NCI-H748 (cell line): ENCODE measurements around the gene ABCD1.
"Not testable (repeated sequence)": the region's sequence is repeated elsewhere in the genome, so short reads cannot be mapped to it uniquely, and the experiment has no call there.

Experiments
- DNase-seq: peaks from one replicate; lab custom pipeline; 2025; ENCODE audit not compliant: unreplicated experiment; lab: John Stamatoyannopoulos, UW

ABCD1 gene

DNA sequence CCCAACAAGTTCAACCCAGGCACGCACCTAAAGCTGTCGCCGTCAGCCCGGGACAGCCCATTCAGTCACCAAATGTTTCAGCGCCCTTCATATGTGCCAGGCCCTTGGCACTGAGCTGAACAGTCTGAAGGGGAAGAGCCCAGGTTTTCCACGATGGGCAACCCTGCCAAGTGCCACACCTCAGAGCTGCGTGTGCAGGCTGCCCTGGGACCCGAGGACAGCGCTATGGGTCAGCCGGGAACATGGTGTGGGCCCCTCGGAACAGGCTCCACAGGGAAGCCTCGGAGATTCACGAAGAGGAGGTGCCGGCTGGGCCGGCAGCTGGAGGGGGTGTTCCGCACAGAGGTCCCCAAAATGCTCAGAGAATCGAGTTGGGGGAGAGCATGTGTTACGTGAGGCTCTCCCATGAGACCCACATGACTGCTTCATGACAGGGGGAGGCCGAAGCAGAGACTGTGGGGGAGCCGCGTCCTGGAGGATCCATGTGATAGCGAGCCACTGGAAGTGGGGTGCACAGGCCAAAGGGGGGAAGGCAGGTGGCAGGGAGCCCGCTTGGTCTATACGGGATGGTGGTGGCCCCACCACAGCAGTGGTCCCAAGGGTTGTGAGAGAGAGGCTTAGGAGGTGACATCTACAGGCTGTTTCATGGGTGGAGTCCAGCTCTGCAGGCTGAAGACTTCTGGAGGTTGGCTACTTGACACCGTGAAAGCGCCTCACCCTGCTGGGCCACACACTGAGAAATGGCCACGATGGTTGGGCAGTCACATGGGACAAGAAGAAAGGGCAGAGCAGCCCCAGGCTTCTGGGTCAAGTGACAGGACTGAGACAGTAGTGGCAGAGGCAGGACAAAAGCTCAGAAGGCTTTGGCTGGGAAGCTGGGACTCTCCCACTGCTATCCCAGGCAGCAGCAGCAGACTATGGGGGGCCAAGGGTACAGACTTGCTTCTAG, 14.7 kb upstream of the ABCD1 start:
- DNase-seq, result no peak

- no peak for DNase-seq
These were observed 10.4 kb upstream of the ABCD1 start for GRCh38 chrX:153714256-153714655.

GRCh38 chrX:153717445-153717844, 7.2 kb upstream of the ABCD1 start:
- no peak for DNase-seq

DNA sequence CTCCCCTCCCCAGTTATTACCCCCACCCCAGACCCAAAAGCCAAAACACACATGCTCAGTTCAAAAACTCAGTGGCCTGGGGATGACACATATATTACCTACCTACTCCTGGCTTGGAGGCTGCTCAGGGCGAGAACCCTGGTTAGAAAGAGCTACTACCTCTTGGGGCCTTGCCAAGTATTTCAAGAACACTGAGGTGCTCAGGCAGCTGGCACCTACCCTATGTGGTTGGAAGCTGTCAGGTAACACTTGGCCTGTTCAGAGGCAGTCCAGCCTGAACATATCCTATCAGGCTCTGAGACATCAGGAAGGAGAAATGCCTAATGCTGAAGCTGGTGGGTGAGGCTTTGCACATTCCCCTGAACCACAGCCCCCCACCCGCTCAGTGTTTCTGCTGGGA, 5.4 kb upstream of the ABCD1 start:
- no peak for DNase-seq

GRCh38 chrX:153719701-153720100, 5.0 kb upstream of the ABCD1 start:
- no peak for DNase-seq

DNA sequence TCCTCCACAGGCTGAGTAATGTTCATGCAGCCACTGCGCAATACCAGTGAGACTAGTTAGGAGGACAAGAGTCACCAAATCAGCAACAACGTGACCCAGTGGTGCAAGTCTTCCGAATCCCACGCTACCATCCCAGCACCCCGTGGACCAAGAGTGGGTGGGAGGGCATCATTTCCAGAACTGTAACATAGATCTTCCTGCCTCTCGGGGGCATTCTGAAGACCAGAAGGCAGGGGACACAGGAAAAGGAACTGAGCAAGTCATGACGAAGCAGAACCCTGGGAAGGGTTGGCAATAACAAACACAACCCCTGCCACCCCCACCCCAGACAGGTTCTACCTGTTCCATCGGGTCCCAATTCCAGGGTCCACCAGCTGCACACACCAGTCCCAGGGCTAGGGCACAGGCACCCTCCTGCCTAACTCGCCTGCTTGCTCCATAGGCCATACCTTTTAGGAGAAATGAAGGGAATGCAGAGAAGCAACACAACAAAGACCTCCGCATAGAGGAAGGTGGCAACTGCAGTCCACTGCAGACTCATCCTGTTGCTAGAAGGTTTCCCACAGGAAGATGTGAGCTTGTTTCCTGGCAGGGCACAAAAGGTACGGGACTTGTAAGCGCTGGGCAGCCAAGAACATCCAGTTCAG, 1.8 kb upstream of the ABCD1 start:
- DNase-seq, result no peak

DNA sequence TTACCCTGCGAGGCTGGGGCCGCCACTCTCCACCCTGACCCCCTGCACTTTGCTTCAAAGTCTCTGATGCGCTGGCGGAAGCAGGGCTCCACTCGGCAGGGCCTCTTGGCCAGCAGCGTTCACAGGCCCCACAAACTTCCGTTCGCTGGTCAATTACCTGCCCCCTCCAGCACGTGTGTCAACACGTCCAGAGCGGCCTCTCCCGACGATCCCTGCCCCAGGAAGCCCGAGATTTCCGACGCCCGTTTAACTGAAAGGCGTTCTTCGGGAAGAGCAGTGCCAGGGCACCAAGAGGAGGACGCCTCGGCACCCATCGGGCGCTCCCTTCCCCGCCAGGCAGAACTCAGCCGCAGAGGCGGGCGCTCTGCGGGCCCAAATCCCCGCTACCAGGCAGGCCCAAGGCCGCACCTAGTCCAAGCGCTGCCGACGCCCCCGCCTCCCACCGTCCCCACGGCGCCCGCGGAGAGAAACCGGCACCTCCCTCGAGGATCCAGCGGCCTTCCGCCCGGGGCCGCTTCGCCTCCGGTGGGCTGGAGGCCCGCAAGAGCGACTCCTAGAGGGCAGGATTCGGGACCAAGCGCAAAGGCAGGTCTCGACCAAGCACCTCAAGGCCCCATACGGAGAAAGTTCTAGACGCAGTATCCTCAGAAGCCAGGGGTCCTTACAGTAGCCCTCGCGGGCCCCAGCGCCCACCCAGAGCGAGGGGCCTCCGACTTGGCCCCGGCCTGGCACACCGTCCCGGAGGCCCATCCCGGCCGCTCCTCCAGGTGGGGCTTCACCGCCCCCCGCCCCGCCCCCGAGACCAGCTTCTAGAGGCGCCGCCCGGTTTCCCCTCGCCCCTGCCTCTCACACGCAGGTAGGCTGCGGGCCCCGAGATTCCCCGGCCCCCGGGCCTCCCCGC, 1.1 kb upstream of the ABCD1 start:
- peak; percentile 69 for DNase-seq

DNA sequence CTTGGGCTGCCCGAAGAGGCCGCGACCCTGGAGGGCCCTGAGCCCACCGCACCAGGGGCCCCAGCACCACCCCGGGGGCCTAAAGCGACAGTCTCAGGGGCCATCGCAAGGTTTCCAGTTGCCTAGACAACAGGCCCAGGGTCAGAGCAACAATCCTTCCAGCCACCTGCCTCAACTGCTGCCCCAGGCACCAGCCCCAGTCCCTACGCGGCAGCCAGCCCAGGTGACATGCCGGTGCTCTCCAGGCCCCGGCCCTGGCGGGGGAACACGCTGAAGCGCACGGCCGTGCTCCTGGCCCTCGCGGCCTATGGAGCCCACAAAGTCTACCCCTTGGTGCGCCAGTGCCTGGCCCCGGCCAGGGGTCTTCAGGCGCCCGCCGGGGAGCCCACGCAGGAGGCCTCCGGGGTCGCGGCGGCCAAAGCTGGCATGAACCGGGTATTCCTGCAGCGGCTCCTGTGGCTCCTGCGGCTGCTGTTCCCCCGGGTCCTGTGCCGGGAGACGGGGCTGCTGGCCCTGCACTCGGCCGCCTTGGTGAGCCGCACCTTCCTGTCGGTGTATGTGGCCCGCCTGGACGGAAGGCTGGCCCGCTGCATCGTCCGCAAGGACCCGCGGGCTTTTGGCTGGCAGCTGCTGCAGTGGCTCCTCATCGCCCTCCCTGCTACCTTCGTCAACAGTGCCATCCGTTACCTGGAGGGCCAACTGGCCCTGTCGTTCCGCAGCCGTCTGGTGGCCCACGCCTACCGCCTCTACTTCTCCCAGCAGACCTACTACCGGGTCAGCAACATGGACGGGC, 579 bp downstream of the ABCD1 start:
- peak; percentile 37 for DNase-seq

DNA sequence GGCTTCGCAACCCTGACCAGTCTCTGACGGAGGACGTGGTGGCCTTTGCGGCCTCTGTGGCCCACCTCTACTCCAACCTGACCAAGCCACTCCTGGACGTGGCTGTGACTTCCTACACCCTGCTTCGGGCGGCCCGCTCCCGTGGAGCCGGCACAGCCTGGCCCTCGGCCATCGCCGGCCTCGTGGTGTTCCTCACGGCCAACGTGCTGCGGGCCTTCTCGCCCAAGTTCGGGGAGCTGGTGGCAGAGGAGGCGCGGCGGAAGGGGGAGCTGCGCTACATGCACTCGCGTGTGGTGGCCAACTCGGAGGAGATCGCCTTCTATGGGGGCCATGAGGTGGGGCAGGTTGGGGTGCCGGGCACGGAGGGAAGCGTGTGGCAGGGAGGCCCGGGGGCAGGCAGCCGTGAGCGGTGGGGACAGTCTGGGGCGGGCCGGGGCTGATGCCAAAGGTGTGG, 1.2 kb downstream of the ABCD1 start:
- no peak for DNase-seq

DNA sequence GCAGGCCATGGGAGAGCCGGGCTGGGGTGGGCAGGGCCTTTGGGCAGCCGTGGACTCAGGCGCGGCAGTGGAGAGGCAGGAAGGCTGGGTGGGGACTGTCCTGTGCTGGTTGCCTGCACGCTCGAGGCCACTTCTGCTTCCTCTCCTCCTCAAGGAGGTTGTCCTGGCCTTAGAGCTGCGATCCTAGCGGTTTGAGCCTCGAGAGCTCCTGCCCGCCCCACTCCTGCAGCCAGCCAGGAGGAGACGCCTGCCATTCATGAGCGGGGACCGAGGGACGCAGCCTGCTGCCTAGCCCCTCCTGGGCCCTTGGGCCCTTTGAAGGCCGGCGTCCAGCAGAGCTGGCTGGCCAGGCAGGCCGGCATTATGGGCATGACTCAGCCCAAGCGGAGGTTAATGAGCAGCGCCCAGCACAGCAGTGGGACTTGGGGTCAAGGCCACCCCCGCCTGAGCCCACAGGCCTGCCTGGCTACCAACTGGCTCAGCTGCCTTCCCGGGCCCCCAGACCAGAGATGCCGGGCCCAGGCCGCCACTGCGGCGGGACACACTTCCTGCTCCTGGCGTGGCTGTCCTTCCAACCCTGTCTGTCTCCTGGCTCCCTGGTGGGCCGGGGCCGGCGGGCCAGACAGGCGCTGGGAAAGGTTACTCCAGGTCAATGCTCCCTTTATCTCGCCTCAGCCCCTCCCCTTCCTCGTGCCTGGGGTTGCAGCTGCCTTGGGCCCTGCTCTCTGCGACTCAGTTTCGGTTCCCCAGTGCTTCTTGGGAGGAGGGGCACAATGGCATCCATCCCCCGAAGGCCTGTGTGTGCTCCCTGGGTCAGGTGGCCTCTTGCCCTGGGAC, 1.8 kb downstream of the ABCD1 start:
- DNase-seq, result no peak

GRCh38 chrX:153727123-153727931, 2.7 kb downstream of the ABCD1 start:
- no peak for DNase-seq

DNA sequence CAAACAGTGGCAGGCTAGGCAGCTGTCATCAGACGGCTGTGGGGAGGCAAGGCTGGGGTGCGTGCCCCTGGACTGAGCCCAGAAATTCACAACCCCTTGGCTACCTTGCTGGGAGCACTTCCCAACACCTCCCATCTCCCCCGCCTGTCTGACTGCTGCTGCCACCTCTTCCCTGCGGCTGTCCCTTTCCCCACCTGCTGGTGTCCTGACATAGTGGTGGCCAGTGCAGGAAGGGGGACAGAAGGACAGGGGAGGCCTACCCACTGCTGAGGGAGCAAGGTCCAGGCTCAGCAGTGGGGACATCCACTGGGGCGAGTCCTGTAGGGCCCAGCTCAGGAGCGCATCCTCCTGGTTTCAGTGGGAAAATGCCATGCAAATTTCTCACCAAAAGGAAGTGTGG, 3.4 kb downstream of the ABCD1 start:
- no peak for DNase-seq

- DNase-seq, result no peak
These were observed 4.4 kb downstream of the ABCD1 start for GRCh38 chrX:153728951-153729631.

- not testable (repeated sequence) for DNase-seq
These were observed 5.5 kb downstream of the ABCD1 start for GRCh38 chrX:153730115-153730514.

GRCh38 chrX:153731117-153731844, 6.6 kb downstream of the ABCD1 start:
- no peak for DNase-seq

- DNase-seq, result no peak
These were observed 7.2 kb downstream of the ABCD1 start for GRCh38 chrX:153731845-153732215.

DNA sequence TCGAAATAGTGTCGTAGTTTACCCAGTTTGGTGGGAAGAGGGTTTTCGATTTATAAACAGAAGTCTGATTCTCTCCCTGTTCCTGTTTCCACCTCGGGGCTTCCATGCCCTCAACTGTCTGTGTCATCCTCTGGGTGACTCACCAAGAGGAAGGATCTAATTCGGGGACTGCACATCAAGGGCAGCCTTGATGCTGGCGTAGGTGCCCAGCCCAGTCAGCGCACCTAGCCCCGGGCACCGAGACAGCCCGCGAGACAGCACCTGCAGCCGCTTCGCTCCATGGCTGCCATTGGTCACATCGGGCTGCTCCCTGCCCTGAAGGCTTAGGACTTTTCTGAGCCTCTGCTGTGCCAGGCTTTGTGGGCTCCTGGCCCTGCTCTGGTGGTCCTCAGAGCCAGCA, 7.7 kb downstream of the ABCD1 start:
- no peak for DNase-seq
